ENCODE data around the gene LONP2.
"Not testable (repeated sequence)": the region's sequence is repeated elsewhere in the genome, so short reads cannot be mapped to it uniquely, and the experiment has no call there.

LONP2 gene

GRCh38 chr16:48287239-48287638, 43.1 kb downstream of the LONP2 start:
- no peak for DNase-seq (ENCODE audit: extremely low read depth in 1 of 2, low read depth in 1 of 2)

GRCh38 chr16:48291303-48291702, 47.2 kb downstream of the LONP2 start:
- DNase-seq (ENCODE audit: extremely low read depth in 1 of 2, low read depth in 1 of 2): no peak

- no peak for DNase-seq (ENCODE audit: extremely low read depth in 1 of 2, low read depth in 1 of 2)
Observed at GRCh38 chr16:48291754-48292153, 47.7 kb downstream of the LONP2 start.

GRCh38 chr16:48292452-48292851, 48.4 kb downstream of the LONP2 start:
- DNase-seq (ENCODE audit: extremely low read depth in 1 of 2, low read depth in 1 of 2): no peak

GRCh38 chr16:48294724-48295123, 50.6 kb downstream of the LONP2 start:
- no peak for DNase-seq (ENCODE audit: extremely low read depth in 1 of 2, low read depth in 1 of 2)

- DNase-seq (ENCODE audit: extremely low read depth in 1 of 2, low read depth in 1 of 2): no peak
Observed at GRCh38 chr16:48295488-48296281, 51.6 kb downstream of the LONP2 start.

GRCh38 chr16:48299471-48299870, 55.4 kb downstream of the LONP2 start:
- DNase-seq (ENCODE audit: extremely low read depth in 1 of 2, low read depth in 1 of 2): no peak

- no peak for DNase-seq (ENCODE audit: extremely low read depth in 1 of 2, low read depth in 1 of 2)
Observed at GRCh38 chr16:48300391-48300856, 56.3 kb downstream of the LONP2 start.

GRCh38 chr16:48308535-48308934, 64.4 kb downstream of the LONP2 start:
- no peak for DNase-seq (ENCODE audit: extremely low read depth in 1 of 2, low read depth in 1 of 2)

GRCh38 chr16:48310908-48311641, 67.0 kb downstream of the LONP2 start:
- DNase-seq (ENCODE audit: extremely low read depth in 1 of 2, low read depth in 1 of 2): no peak

- not testable (repeated sequence) for DNase-seq (ENCODE audit: extremely low read depth in 1 of 2, low read depth in 1 of 2)
Observed at GRCh38 chr16:48313905-48314304, 69.8 kb downstream of the LONP2 start.

GRCh38 chr16:48317026-48317425, 72.9 kb downstream of the LONP2 start:
- DNase-seq (ENCODE audit: extremely low read depth in 1 of 2, low read depth in 1 of 2): no peak

- no peak for DNase-seq (ENCODE audit: extremely low read depth in 1 of 2, low read depth in 1 of 2)
Observed at GRCh38 chr16:48317614-48318315, 73.7 kb downstream of the LONP2 start.

GRCh38 chr16:48318630-48319029, 74.5 kb downstream of the LONP2 start:
- DNase-seq (ENCODE audit: extremely low read depth in 1 of 2, low read depth in 1 of 2): no peak

GRCh38 chr16:48321317-48322036, 77.4 kb downstream of the LONP2 start:
- DNase-seq (ENCODE audit: extremely low read depth in 1 of 2, low read depth in 1 of 2): no peak

GRCh38 chr16:48323783-48324775, 80.0 kb downstream of the LONP2 start:
- DNase-seq (ENCODE audit: extremely low read depth in 1 of 2, low read depth in 1 of 2): no peak

- no peak for DNase-seq (ENCODE audit: extremely low read depth in 1 of 2, low read depth in 1 of 2)
Observed at GRCh38 chr16:48326915-48327314, 82.8 kb downstream of the LONP2 start.

GRCh38 chr16:48329138-48329537, 85.0 kb downstream of the LONP2 start:
- no peak for DNase-seq (ENCODE audit: extremely low read depth in 1 of 2, low read depth in 1 of 2)

GRCh38 chr16:48330189-48330840, 86.2 kb downstream of the LONP2 start:
- DNase-seq (ENCODE audit: extremely low read depth in 1 of 2, low read depth in 1 of 2): no peak

All from activated CD8-positive, alpha-beta memory T cell treated with anti-CD3 and anti-CD28 coated beads for 1 hour (primary cell).